GM10847 (cell line): ENCODE measurements around the gene C10orf67.

Experiments used
- POLR2A ChIP-seq: IDR thresholded peaks from 2 replicates; pipeline ENCODE4 v1.6.1; 2011; ENCODE audit not compliant: insufficient read length; ENCODE audit errors: extremely low read depth

C10orf67 gene

GRCh38 chr10:23338155-23338828 is 6.3 kb downstream of the C10orf67 start:
- TF ChIP-seq POLR2A: no peak

- no peak for TF ChIP-seq POLR2A
Measured at GRCh38 chr10:23337616-23338015, 7.0 kb downstream of the C10orf67 start.

- no peak for TF ChIP-seq POLR2A
Measured at GRCh38 chr10:23331567-23332301, 12.9 kb downstream of the C10orf67 start.

GRCh38 chr10:23330948-23331347 is 13.6 kb downstream of the C10orf67 start:
- no peak for TF ChIP-seq POLR2A

- no peak for TF ChIP-seq POLR2A
Measured at GRCh38 chr10:23326544-23327307, 17.9 kb downstream of the C10orf67 start.

GRCh38 chr10:23325132-23325531 is 19.5 kb downstream of the C10orf67 start:
- TF ChIP-seq POLR2A: no peak

GRCh38 chr10:23324351-23324750 is 20.2 kb downstream of the C10orf67 start:
- no peak for TF ChIP-seq POLR2A

GRCh38 chr10:23322082-23322481 is 22.5 kb downstream of the C10orf67 start:
- TF ChIP-seq POLR2A: no peak

GRCh38 chr10:23319835-23320234 is 24.8 kb downstream of the C10orf67 start:
- TF ChIP-seq POLR2A: no peak

GRCh38 chr10:23318359-23318758 is 26.2 kb downstream of the C10orf67 start:
- no peak for TF ChIP-seq POLR2A

GRCh38 chr10:23317416-23317815 is 27.2 kb downstream of the C10orf67 start:
- TF ChIP-seq POLR2A: no peak

- no peak for TF ChIP-seq POLR2A
Measured at GRCh38 chr10:23316406-23316805, 28.2 kb downstream of the C10orf67 start.

- TF ChIP-seq POLR2A: no peak
Measured at GRCh38 chr10:23315966-23316365, 28.6 kb downstream of the C10orf67 start.

GRCh38 chr10:23314835-23315239 is 29.8 kb downstream of the C10orf67 start:
- TF ChIP-seq POLR2A: no peak

GRCh38 chr10:23311034-23311433 is 33.6 kb downstream of the C10orf67 start:
- TF ChIP-seq POLR2A: no peak

GRCh38 chr10:23310404-23310803 is 34.2 kb downstream of the C10orf67 start:
- no peak for TF ChIP-seq POLR2A
